Hematopoietic multipotent progenitor cell treated with erythropoietin and hydrocortisone succinate and interleukin-3 and kit ligand, for 15 days (in vitro differentiated cells): ENCODE measurements around the gene LAMC3.

Source experiments
- DNase-seq: peaks from one replicate; pipeline ENCODE4 v3.0.0-alpha.2; 2015; ENCODE audit warnings: low spot score

The LAMC3 gene

GRCh38 chr9:131011274-131012022 is 2.5 kb downstream of the LAMC3 start:
- no peak for DNase-seq

GRCh38 chr9:131012023-131012334 is 3.0 kb downstream of the LAMC3 start:
- DNase-seq: no peak

GRCh38 chr9:131012396-131012917 is 3.5 kb downstream of the LAMC3 start:
- no peak for DNase-seq

- DNase-seq: no peak
These were observed 4.2 kb downstream of the LAMC3 start for GRCh38 chr9:131013015-131013755.

GRCh38 chr9:131013771-131014676 is 5.0 kb downstream of the LAMC3 start:
- DNase-seq: no peak

GRCh38 chr9:131015112-131015511 is 6.1 kb downstream of the LAMC3 start:
- no peak for DNase-seq

GRCh38 chr9:131015876-131016397 is 7.0 kb downstream of the LAMC3 start:
- no peak for DNase-seq

GRCh38 chr9:131017067-131017466 is 8.1 kb downstream of the LAMC3 start:
- DNase-seq: no peak

- no peak for DNase-seq
These were observed 9.6 kb downstream of the LAMC3 start for GRCh38 chr9:131018621-131019020.

- DNase-seq: no peak
These were observed 10.6 kb downstream of the LAMC3 start for GRCh38 chr9:131019388-131020239.

GRCh38 chr9:131020388-131020787 is 11.4 kb downstream of the LAMC3 start:
- no peak for DNase-seq

GRCh38 chr9:131020862-131021261 is 11.9 kb downstream of the LAMC3 start:
- no peak for DNase-seq

GRCh38 chr9:131021785-131022184 is 12.8 kb downstream of the LAMC3 start:
- DNase-seq: no peak

GRCh38 chr9:131024978-131025868 is 16.2 kb downstream of the LAMC3 start:
- DNase-seq: no peak

GRCh38 chr9:131025953-131026858 is 17.2 kb downstream of the LAMC3 start:
- DNase-seq: no peak

- no peak for DNase-seq
These were observed 18.3 kb downstream of the LAMC3 start for GRCh38 chr9:131027048-131027871.

GRCh38 chr9:131027872-131028179 is 18.9 kb downstream of the LAMC3 start:
- DNase-seq: no peak

GRCh38 chr9:131028221-131028884 is 19.4 kb downstream of the LAMC3 start:
- no peak for DNase-seq
